Hepatocyte (in vitro differentiated cells): ENCODE measurements around the gene ABHD12B.

ENCODE experiments used
- EZH2 ChIP-seq: fragments of 200-600 bp; sonication (generic); IDR thresholded peaks from 2 replicates; pipeline ENCODE4 v1.6.1; 2016; ENCODE audit warnings: antibody characterized with exemption, mild to moderate bottlenecking, borderline replicate concordance
- EZH2phosphoT487 ChIP-seq: fragments of 200-600 bp; sonication (generic); IDR thresholded peaks from one replicate; pipeline ENCODE4 v1.6.1; 2018; ENCODE audit warnings: antibody characterized with exemption, mild to moderate bottlenecking, low read depth, moderate library complexity; ENCODE audit not compliant: unreplicated experiment, severe bottlenecking
- TF ChIP-seq, protein P1 (sequence below): fragments of 200-600 bp; sonication (generic); IDR thresholded peaks from 2 replicates; pipeline ENCODE4 v1.5.1; 2016; ENCODE audit warnings: antibody characterized with exemption, mild to moderate bottlenecking; ENCODE audit not compliant: poor library complexity

DNA sequence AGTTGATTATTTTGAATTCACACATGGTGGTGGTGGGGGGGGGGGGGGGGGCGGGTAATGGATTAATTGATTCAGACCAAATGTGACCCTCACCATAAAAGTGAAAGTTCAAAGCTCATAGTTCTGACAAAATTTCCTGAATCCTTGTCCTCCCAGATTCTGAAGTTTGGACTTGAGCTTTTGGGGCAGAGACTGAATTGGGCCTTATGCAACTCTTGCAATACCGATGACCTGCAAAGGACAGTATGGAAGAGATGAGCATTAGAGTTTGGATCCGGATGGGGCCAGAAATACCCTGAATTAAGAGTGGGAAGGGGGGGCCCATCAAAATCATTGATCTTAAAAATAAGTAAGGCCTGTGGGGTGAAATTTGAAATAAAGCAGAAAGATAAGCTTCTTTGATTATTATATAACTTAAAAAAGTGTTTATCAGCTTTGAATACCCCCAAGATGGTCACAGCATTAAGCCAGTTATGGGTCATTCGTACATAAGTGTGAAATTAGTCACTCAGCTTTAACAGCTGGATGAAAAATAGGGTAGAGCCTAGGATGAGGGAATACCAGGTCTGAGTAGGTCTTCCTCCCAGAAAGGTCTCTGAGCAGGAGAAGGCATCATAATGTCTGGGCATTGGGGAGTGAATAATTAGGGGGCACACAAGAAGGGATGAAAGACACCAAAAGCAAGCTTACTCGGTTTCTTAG is 74.5 kb downstream of the ABHD12B start:
- TF ChIP-seq, protein P1, sequence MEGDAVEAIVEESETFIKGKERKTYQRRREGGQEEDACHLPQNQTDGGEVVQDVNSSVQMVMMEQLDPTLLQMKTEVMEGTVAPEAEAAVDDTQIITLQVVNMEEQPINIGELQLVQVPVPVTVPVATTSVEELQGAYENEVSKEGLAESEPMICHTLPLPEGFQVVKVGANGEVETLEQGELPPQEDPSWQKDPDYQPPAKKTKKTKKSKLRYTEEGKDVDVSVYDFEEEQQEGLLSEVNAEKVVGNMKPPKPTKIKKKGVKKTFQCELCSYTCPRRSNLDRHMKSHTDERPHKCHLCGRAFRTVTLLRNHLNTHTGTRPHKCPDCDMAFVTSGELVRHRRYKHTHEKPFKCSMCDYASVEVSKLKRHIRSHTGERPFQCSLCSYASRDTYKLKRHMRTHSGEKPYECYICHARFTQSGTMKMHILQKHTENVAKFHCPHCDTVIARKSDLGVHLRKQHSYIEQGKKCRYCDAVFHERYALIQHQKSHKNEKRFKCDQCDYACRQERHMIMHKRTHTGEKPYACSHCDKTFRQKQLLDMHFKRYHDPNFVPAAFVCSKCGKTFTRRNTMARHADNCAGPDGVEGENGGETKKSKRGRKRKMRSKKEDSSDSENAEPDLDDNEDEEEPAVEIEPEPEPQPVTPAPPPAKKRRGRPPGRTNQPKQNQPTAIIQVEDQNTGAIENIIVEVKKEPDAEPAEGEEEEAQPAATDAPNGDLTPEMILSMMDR = no peak
- no peak for TF ChIP-seq EZH2
- TF ChIP-seq EZH2phosphoT487 = no peak
